Measurements from ENCODE around the gene CSNK1G2. TPM values are rescaled to one million over a fixed set of nuclear protein-coding genes. Genes with fewer than 3 reads are reported as not detected.

CSNK1G2 gene
- total RNA-seq, 1 donor from 2014 or later, result 58.4 TPM

DNA sequence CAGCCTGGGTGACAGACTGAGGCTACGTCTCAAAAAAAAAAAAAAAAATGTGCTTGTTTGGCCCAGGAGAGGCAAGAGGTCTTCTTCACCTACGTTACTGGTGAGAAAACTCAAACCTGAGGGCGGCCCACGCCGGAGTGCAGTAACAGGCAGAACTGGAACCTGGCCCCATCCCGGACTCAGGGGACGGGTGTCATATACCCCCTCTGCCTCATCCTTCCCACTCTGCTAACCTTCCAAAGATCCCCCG lies 36.2 kb upstream of the CSNK1G2 start:
- peak overlapping the region; percentile 19 for H3K4me3 ChIP-seq (ENCODE audit: low read depth, low read length)
- TF ChIP-seq, protein P1, sequence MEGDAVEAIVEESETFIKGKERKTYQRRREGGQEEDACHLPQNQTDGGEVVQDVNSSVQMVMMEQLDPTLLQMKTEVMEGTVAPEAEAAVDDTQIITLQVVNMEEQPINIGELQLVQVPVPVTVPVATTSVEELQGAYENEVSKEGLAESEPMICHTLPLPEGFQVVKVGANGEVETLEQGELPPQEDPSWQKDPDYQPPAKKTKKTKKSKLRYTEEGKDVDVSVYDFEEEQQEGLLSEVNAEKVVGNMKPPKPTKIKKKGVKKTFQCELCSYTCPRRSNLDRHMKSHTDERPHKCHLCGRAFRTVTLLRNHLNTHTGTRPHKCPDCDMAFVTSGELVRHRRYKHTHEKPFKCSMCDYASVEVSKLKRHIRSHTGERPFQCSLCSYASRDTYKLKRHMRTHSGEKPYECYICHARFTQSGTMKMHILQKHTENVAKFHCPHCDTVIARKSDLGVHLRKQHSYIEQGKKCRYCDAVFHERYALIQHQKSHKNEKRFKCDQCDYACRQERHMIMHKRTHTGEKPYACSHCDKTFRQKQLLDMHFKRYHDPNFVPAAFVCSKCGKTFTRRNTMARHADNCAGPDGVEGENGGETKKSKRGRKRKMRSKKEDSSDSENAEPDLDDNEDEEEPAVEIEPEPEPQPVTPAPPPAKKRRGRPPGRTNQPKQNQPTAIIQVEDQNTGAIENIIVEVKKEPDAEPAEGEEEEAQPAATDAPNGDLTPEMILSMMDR (IDR thresholded peaks at IDR 0.05; ENCODE audit: insufficient read depth, low read length, severe bottlenecking), result no peak
- no peaks in the 10 kb centered on the region for H3K36me3 ChIP-seq (ENCODE audit: control insufficient read depth, insufficient read depth, low read length)
- DNase-seq (ENCODE audit: low read depth) (no peak), FAIRE-seq (no peak)
- no peaks in the 10 kb centered on the region for H3K27me3 ChIP-seq (ENCODE audit: control insufficient read depth, insufficient read depth, low read length)

GRCh38 chr19:1905110-1905862 lies 35.7 kb upstream of the CSNK1G2 start, which contains the start of the genes ADAT3 and SCAMP4:
ADAT3 (plus strand) TSS chr19:1905399; CDS start chr19:1912048, 6,649 bp downstream.
SCAMP4 (plus strand) TSS chr19:1905399; CDS start chr19:1915020, 9,621 bp downstream.
- peak within 1 kb of the TSS; percentile 51 for H3K4me3 ChIP-seq (ENCODE audit: low read depth, low read length)
- H3K36me3 ChIP-seq (ENCODE audit: control insufficient read depth, insufficient read depth, low read length), result no peaks in the 10 kb centered on the region
- H3K27me3 ChIP-seq (ENCODE audit: control insufficient read depth, insufficient read depth, low read length), result no peaks in the 10 kb centered on the region
- DNase-seq (ENCODE audit: low read depth) (peak; percentile 94), FAIRE-seq (no peak)
- TF ChIP-seq, protein P1 (IDR thresholded peaks at IDR 0.05; ENCODE audit: insufficient read depth, low read length, severe bottlenecking), result no peak

DNA sequence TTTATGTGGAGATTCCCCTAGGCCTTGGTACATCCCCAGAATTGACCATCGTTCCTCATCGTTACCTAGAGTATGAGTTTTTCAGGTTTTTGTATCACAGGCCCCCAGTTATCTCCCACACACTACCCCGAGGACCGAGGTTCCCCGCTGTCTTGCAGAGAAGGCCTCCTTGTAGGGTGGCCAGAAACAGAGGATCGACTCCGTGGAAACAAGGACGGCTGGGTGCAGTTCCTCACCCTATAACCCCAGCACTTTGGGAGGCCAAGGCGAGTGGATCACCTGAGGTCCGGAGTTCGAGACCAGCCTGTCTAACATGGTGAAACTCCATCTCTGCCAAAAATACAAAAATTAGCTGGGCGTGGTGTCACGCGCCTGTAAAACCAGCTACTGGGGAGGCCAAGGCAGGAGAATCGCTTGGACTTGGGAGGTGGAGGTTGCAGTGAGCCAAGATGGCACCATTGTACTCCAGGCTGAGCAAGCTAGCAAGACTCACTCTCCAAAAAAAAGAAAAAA lies 35.1 kb upstream of the CSNK1G2 start:
- H3K27me3 ChIP-seq (ENCODE audit: control insufficient read depth, insufficient read depth, low read length), result no peaks in the 10 kb centered on the region
- TF ChIP-seq, protein P1 (IDR thresholded peaks at IDR 0.05; ENCODE audit: insufficient read depth, low read length, severe bottlenecking), result no peak
- H3K4me3 ChIP-seq (ENCODE audit: low read depth, low read length), result peak overlapping the region; percentile 51
- FAIRE-seq, result no peak
- no peaks in the 10 kb centered on the region for H3K36me3 ChIP-seq (ENCODE audit: control insufficient read depth, insufficient read depth, low read length)
- DNase-seq (ENCODE audit: low read depth), result no peak

- H3K4me3 ChIP-seq (ENCODE audit: low read depth, low read length), result no peak overlapping the region
- TF ChIP-seq, protein P1 (IDR thresholded peaks at IDR 0.05; ENCODE audit: insufficient read depth, low read length, severe bottlenecking), result no peak
- no peak for FAIRE-seq
- H3K27me3 ChIP-seq (ENCODE audit: control insufficient read depth, insufficient read depth, low read length), result no peaks in the 10 kb centered on the region
- H3K36me3 ChIP-seq (ENCODE audit: control insufficient read depth, insufficient read depth, low read length), result no peaks in the 10 kb centered on the region
- no peak for DNase-seq (ENCODE audit: low read depth)
These were observed 33.9 kb upstream of the CSNK1G2 start for GRCh38 chr19:1906985-1907562.

DNA sequence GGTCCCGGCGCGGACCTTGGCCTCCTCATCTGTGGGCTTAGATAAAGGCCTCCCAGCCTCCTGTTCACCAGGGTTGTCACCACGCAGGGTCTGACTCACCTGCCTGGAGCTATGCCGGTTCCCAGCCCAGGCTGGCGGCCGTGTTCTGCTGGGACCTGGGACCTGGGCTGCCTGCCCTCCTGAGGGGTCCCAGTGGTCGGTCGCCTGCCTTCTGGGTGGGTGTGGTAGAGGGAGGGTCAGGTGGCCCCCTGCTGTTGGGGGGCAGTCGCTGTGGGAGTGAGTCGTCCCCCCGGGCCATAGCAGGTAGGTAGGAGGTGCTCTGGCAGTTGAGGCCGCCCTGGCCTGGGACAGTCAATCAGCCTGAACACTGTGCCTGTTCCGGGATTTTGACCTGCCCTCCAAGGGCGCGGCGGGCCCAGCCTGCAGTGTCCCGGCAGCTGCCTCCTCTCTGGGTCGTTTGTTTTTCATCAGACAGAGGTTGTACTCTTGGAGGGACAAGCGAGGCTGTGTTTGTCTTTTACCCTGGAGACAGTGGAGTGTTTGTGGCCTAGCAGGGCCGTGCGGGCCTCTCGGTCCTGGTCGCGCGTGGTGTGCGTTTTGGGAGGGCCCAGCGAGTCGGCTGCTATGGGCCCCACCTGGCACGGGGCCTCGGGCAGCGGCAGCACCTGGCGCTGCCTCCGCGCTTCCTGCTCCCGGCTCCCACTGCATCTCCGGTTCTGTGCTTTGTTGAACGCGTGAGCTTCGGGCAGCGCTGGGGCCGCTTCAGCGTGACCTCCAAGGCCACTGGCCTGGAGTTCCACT lies 33.2 kb upstream of the CSNK1G2 start:
- TF ChIP-seq, protein P1 (IDR thresholded peaks at IDR 0.05; ENCODE audit: insufficient read depth, low read length, severe bottlenecking), result no peak
- H3K27me3 ChIP-seq (ENCODE audit: control insufficient read depth, insufficient read depth, low read length), result no peaks in the 10 kb centered on the region
- no peak for FAIRE-seq
- peak overlapping the region; percentile 23 for H3K4me3 ChIP-seq (ENCODE audit: low read depth, low read length)
- H3K36me3 ChIP-seq (ENCODE audit: control insufficient read depth, insufficient read depth, low read length), result peaks cover under 1% of the 10 kb centered on the region
- peak; percentile 38 for DNase-seq (ENCODE audit: low read depth)

Data from bronchial epithelial cell (primary cell).